BJ (cell line): Measurements from ENCODE around the gene HM13. TPM values are rescaled to one million over a fixed set of nuclear protein-coding genes. Genes with fewer than 3 reads are reported as not detected.

Experiments
- CTCF ChIA-PET: fragments of 350-600 bp; formaldehyde crosslinking; extraction: SDS; loops from one replicate; lab custom pipeline; 2021; ENCODE audit warnings: antibody characterized with exemption, inconsistent platforms; lab: Yijun Ruan, JAX
- POLR2A ChIA-PET: fragments of 300-600 bp; sonication (Branson Sonifier 250); formaldehyde crosslinking; extraction: SDS; loops from one replicate; lab custom pipeline; 2021; ENCODE audit warnings: antibody characterized with exemption; lab: Charles Lee
- DNase-seq: peaks from one replicate; pipeline ENCODE4 v3.0.0-alpha.2; 2011; ENCODE audit warnings: low read depth
- H3K27me3 ChIP-seq: 2 replicates; pipeline ENCODE4 v1.6.0; 2011; ENCODE audit warnings: low read length; ENCODE audit not compliant: control insufficient read depth, insufficient read depth
- H3K36me3 ChIP-seq: 2 replicates; pipeline ENCODE4 v1.5.1; 2011; ENCODE audit warnings: low read length; ENCODE audit not compliant: control insufficient read depth, insufficient read depth
- H3K4me3 ChIP-seq: 2 replicates; pipeline ENCODE4 v1.5.1; 2011; ENCODE audit warnings: low read depth, mild to moderate bottlenecking, control low read depth, low read length
- polyA plus RNA-seq: library from polyadenylated mRNA; depleted of rRNA; stranded (reverse); fragments of >200 nt; gene quantifications from 2 replicates; pipeline ENCODE4 v1.2.3, GENCODE V29; 2011
- TF ChIP-seq, protein P1 (sequence below): IDR thresholded peaks from 2 replicates; pipeline ENCODE4 v1.5.1; 2011; ENCODE audit warnings: low read depth, mild to moderate bottlenecking, control low read depth, inconsistent platforms, low read length, moderate library complexity; ENCODE audit not compliant: insufficient read depth

The HM13 gene
- polyA plus RNA-seq, 1 experiment = 324 TPM

DNA sequence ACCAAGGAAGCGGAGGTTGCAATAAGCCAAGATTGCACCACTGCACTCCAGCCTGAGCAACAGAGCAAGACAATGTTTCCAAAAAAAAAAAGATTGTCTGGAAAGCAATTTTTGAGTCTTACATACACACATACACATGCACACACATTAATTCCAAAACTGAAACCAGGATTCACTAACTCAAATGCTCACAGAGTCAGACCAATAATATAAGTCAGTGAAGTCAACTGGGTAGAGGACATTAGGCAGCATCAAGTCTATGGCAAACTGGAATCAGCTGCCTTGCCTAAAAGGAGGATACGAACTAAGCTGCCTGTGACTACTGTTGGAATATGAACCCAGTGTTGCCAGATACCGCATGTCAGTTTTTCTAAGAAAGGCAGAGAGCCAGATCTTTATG, 23.5 kb upstream of the HM13 start:
- TF ChIP-seq, protein P1, sequence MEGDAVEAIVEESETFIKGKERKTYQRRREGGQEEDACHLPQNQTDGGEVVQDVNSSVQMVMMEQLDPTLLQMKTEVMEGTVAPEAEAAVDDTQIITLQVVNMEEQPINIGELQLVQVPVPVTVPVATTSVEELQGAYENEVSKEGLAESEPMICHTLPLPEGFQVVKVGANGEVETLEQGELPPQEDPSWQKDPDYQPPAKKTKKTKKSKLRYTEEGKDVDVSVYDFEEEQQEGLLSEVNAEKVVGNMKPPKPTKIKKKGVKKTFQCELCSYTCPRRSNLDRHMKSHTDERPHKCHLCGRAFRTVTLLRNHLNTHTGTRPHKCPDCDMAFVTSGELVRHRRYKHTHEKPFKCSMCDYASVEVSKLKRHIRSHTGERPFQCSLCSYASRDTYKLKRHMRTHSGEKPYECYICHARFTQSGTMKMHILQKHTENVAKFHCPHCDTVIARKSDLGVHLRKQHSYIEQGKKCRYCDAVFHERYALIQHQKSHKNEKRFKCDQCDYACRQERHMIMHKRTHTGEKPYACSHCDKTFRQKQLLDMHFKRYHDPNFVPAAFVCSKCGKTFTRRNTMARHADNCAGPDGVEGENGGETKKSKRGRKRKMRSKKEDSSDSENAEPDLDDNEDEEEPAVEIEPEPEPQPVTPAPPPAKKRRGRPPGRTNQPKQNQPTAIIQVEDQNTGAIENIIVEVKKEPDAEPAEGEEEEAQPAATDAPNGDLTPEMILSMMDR = no peak
- Histone ChIP-seq H3K27me3 (peaks cover 2% of the 10 kb centered on the region), H3K4me3 (no peak overlapping the region), H3K36me3 (no peaks in the 10 kb centered on the region)
- POLR2A ChIA-PET = no interaction called here
- CTCF ChIA-PET = interaction anchor here (1.6 to 7.9 kb wide), 2 partner anchors 12 to 31 kb away, joined by 5 to 60 read pairs; no protein-coding TSS in a partner anchor
- no peak for DNase-seq

DNA sequence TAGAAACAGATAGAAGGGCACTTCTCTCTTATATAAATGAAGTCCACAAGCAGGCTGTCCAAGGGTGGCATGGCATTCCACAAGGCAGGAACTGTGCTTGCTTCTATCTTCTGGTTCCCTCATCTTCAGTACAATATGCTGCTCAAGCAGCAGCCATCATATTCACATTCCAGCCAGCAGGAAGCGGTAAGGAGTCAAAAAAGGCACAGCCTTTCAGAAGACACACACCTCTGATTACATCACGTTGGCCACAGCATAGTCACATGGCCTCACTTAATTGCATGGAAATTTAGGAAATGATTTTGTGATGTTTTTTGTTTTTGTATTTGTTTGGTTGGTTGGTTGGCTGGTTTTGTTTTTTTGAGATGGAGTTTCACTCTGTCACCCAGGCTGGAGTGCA, 20.1 kb upstream of the HM13 start:
- ChIA-PET POLR2A (no interaction called here), CTCF (interaction anchor here (1.0 kb wide), 1 partner anchor 9 kb away, joined by 3 read pairs; no protein-coding TSS in a partner anchor)
- peaks cover 6% of the 10 kb centered on the region for H3K27me3 ChIP-seq
- no peak overlapping the region for H3K4me3 ChIP-seq
- TF ChIP-seq, protein P1 = peak; percentile 53
- no peak for DNase-seq
- no peaks in the 10 kb centered on the region for H3K36me3 ChIP-seq

DNA sequence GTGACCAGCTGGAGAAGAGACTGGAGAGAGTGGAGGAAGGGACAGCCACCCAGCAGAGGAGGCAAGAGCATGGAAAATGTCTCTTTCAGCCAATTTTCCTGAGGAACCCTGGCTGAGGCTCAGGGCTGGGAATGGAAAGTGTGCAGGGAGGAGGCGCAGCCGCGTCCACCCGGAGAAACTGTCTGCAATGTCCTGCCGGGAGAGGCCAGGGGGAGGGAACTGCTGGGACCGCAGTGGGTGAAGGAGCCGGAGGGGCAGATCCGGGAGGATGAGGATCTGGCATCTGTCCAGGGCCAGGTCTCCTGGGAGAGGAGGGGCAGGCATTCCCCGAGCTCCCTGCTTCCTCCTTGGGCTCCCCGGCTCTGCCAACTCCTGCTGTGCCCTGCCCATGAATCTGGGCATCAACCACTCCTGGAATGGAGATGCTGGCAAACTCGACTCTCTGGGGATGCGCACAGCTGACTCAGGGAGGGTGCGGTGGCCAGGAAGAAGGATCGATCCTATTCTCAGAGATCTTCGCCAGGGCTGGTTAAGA, 17.4 kb upstream of the HM13 start:
- no peak for DNase-seq
- TF ChIP-seq, protein P1 = no peak
- H3K27me3 ChIP-seq = peaks cover 6% of the 10 kb centered on the region
- CTCF ChIA-PET = interaction anchor here (0.8 to 1.0 kb wide), 3 partner anchors 11 to 48 kb away, joined by 3 to 5 read pairs (median 3); no protein-coding TSS in a partner anchor
- H3K4me3 ChIP-seq = no peak overlapping the region
- H3K36me3 ChIP-seq = no peaks in the 10 kb centered on the region
- POLR2A ChIA-PET = no interaction called here

DNA sequence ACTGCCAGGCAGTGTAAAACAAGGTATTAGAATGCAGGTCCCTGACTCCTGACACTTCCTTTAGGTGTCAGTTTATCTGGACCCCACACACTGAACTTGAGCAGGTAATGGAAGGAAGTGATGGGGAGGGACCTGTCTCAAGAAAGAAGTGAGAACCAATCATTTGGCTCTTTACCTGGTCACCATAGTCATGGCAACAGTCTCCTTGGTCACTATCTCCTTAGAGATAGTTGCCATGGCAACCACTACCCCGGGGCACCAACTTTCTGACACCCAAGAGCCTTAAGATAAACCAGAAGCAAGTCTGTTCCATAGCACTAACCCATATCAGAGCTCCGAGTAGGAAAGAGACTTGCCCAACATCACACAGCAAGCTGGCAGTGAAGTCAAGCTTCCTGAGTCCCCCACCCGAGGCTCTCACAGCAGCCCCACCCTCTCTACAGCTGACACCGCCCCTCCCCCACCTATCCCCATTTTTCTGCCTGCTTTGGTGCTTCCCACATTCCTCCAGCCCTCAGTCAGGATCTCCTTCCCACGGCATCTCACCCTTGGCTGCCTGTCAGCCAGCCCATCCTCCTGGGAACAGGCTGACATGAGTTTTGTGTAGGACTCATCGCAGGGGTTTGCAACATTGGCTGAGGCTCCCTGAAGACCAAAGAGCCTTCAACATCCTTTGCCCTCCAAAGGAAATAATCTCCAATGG, 16.3 kb upstream of the HM13 start:
- CTCF ChIA-PET = interaction anchor here (1.0 kb wide), 1 partner anchor 39 kb away, joined by 3 read pairs; no protein-coding TSS in a partner anchor
- TF ChIP-seq, protein P1 = no peak
- H3K27me3 ChIP-seq = peaks cover 6% of the 10 kb centered on the region
- no peak for DNase-seq
- no peaks in the 10 kb centered on the region for H3K36me3 ChIP-seq
- POLR2A ChIA-PET = no interaction called here
- H3K4me3 ChIP-seq = no peak overlapping the region

DNA sequence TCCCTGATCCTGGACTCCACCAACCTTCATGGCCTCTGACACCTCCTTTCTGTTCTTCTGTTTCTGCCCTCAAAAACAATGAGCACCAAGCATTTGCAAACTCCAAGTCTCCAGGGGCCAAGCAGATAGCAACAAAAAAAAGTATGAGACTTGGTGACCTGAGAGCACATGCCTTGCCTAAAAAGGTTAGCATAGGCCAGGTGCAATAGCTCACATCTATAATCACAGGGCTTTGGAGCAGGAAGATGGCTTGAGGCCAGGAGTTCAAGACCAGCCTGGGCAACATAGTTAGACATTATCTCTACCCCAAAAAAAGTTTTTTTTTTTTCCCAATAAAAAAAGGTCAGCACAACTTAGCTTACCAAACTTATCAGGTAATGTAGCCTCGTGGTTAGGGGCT, 13.7 kb upstream of the HM13 start:
- ChIA-PET CTCF (interaction anchor here (0.7 to 4.9 kb wide), 4 partner anchors 40 to 1596 kb away, joined by 3 to 125 read pairs (median 4); no protein-coding TSS in a partner anchor), POLR2A (no interaction called here)
- H3K36me3 ChIP-seq = no peaks in the 10 kb centered on the region
- DNase-seq = no peak
- TF ChIP-seq, protein P1 = no peak
- no peak overlapping the region for H3K4me3 ChIP-seq
- H3K27me3 ChIP-seq = peaks cover 6% of the 10 kb centered on the region
